Activated naive CD8-positive, alpha-beta T cell treated with anti-CD3 and anti-CD28 coated beads, Interleukin-2, amount 50 U/mL, for 16 hours (primary cell): ENCODE results near the gene SERP2.

Experiments used
- DNase-seq: peaks from one replicate; pipeline ENCODE4 v3.0.0-alpha.2; 2020; ENCODE audit warnings: low read depth, low spot score

SERP2 gene

DNA sequence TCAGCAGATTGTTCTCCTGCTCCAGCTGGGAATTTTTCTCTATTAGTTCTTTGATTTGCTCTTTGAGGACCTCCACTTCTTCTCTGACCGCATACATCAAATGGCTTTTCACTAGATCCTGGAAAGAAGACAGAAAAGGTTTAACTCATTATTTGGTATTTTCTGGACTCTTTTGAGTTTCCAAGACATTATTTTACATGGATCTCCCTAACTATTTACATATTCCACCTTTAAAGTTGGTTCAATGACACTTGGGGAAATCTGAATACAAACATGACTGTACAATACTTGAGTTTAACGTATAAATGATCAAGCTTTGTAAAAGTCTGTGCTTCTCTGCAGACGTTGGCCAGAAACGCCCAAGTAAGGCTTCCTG, 61.1 kb downstream of the SERP2 start:
- no peak for DNase-seq

DNA sequence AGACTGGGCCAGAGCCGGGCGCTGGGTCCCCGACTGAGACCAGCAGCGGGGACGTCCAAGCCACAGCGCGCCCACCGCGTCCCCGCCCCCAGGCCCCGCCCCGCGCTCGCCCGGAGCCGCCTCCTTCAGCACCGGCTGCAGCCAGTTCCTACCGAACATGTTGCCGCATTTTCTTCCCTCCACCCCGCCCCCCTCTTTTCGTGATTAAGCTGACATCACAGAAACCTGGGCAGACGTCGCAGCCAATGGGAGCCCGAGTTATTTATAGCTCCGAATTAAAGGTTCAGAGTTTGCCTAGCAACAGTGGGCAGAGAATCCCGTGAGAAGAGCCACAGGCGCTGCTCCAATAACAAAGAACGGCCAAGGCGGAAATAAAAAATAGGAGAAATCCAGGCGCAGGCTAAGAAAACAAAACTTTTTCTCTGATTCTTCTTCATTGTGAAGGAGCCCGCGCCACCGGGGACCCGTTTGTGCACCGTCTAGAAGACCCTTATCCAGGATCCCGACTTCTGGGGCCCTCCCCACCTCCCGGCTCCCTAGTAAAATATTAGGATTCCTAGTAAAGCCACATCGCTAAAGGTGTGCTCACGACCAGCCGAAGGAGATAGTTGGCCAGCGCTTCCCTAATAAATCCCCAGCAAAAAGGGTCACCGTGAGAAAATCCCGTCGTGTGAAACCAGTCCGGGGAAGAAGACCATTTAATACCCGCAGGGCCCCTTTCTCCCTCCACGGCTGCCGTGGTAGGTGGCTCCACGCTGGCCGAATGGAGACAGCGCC, 61.7 kb downstream of the SERP2 start:
- peak; percentile 83 for DNase-seq

DNA sequence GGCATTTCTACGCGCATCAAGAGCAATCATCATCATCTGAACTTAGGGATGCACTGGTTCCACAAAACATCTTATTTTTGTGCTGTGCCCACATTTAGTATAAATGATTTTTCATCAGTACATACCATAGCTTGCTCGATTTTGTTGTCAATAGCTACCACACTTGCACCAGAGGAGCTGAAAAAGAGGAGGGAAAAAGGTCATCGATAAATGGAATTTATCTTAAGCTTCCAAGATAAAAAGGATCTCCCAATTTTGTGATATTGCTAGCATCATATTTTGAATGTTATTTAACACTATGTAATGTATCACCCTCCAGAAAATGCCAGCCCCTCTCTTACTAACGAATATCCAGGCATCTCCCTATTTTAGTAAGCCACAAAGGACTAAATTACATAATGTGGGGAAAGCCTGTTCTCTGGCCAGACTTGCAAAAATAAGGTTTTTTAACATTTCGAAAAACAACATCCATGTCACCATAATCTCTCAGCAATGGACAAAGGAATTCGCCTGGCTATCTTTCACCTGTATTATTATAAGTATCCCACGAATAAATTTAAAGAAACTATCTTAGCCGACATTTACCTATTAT, 62.4 kb downstream of the SERP2 start:
- DNase-seq, result no peak

DNA sequence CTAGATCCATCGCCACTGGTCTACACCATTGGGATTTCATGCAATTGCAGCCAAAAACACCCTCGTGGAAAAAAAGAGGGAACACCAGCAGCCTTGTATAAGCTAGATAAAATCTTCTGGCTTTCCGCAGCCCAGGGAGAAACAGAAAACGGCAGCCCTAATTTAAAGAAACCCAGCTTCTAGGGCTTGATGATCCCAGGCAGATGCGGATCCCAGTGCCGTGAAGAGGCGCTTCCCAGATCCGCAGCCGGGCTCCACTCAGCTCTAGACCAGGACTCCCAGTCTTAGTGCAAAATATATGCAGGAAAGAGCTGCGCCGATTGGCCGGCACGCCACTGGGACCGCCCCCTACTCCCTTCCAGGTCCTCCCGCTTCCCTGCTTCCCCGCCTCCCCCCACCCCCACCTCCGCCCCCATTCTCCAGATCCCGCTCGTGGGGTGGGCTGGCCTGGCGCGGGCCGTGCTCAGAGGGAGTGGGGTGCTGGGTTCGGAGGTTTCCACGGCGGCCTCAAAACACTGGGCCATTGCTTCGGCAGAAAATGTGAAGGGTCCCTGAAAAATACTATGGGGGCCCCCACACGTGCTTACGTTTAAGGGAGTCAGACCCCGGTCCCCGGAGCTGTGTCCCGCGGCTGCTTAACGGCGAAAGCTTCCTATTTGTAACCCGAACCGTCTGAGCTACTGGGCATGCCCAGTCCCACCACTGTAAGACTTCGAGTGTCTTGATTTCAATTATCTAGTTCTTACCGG, 63.1 kb downstream of the SERP2 start:
- DNase-seq, result peak; percentile 7

DNA sequence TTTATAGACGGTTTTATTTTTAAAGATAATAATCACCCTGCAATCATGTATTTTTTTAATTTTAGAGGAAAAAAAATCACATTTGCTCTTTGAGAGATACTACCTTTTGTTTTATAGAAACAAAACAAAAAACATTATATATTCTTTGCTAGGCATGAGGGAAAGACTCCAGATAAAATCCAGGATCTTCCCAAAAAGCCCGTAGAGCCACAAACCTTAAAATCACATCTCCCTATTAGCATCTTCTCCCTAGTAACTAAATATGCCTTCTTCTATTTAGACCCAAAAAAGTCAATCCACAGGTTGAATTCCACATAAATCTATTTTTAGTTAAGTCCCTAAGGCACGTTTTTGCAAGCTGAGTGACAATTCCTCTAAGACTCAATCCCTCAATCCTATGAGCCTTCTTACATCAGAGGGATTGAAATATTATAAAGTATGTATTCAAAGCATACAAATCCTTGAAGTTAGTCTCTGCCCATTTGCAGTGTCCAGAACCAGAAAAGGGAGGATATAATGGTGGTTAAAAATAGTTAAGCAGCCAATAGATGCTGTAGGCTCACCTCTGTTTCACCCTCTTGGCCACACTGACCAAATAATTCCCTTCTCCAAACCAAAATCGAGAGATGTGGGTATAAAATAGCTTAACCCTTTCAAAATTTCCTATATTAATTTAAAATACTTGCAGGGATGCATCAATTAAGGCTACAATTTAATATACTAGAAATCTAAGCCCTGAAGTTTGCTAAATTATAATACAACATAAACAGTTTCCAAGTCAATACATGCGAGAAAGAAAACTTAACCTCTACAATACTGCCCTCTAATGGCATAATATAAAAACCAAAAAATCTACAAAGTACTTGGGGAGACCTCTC, 64.0 kb downstream of the SERP2 start:
- DNase-seq, result no peak

DNA sequence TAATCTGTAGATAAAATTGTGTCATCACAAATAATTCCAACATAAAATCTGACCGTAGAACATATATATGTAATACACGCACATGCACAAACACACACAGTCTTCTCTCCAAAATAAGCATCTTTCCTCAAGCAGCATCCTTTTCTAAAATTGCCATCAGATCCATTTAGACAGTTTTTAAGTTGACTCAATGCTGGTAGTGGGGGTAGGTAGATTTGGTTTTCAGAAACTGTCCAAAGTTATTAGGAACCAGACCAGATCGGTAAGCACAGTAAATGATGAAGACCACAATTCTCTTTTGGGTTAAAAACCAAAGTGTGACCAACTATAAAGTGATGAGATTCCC, 64.6 kb downstream of the SERP2 start:
- DNase-seq, result no peak

DNA sequence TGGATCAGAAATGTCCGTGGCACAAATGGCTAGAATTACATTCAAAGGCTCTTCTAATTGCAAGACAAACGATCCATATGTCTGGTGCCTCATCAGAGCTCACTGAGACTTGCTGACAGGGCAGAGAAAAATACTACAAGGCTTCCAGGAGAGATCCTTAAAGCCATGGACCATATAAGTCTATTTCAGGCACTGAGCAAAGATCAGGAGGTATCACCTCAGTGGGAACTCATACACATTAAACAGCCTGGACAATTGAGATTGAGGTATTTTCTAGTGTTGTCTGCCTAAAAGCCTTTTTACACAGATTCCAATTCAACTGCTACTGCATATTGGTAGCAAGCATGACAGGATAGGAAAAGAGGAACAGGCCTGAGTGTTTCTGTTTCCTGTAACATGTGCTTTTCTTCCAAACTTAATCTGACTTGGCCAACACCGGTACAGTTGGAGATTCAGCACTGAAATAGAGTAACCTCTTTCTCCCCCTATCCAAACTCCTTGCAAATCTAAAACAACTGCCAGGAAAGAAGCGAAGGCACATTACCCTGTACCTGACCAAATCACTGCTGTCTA, 65.9 kb downstream of the SERP2 start:
- no peak for DNase-seq

DNA sequence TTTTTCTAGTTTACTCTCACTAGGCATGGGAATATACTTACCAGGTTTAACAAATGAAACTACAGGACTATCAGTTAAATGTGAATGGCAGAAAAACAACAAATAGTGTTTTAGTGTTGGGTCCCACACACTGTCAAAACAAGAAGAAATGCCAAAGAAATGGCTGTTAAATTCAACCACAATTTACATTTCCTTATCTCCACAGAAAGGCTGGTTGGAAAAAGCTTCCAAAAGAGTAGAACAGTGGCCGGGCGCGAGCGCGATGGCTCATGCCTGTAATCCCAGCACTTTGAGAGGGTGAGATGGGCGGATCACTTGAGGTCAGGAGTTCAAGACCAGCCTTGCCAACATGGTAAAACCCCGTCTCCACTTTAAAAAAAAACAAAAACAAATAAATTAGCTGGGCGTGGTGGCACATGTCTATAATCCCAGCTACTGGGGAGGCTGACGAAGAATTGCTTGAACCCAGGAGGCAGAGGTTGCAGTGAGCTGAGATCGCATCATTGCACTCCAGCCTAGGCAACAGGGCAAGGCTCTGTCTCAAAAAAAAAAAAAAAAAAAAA, 66.5 kb downstream of the SERP2 start:
- DNase-seq, result no peak
